Measurements from ENCODE around the gene ZNF654. TPM values are rescaled to one million over a fixed set of nuclear protein-coding genes. Genes with fewer than 3 reads are reported as not detected.

ZNF654 gene
- polyA plus RNA-seq, 3 donors = 3.0 to 7.2 (median 4.8) TPM

DNA sequence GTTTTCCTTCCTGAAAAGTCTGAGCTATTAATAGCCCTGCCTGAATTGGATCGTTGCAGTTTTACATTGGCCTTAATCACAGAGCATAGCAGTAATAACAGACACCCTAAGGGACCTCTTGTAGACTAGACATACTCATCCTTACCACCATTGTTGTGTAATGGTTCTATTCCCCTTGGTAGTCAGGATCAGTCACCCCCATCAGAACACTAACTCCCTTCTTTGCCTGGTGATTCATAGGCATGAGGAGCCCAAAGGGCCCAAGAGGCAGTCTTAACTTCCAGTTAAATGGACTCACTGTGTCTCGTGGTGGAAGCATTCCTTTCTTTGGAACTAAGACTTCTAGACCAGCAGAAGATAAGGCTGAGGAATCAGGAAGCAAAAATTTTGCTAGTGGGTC lies 20.5 kb upstream of the ZNF654 start:
- no peaks in the 10 kb centered on the region for H3K36me3 ChIP-seq (replicated peaks in 1 of 2; ENCODE audit: control insufficient read depth in 1 of 2, insufficient read depth in 2 of 2, low read length in 2 of 2)
- no peak overlapping the region for H2AFZ ChIP-seq (ENCODE audit: insufficient read depth, low read depth, low read length, poor library complexity, severe bottlenecking)
- H3K27ac Mint-ChIP-seq = no peak overlapping the region

DNA sequence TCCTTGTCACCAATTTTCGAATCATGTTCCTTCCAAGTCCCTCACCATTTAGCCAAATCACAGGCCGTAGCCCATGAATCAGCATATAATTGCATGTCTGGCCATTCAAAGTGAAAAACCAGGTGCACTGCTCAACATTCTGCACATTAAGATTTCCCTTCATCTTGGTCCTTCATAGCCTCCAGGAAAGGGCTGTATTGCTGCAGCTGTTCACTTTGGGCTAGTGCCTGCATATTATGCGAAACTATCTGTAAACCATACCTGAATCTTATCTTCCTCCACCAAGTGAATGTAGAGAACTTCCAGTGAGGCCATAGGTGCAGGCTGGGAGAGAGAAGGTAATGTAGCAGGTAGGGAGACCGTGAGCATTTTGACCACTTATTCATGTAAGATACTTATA lies 18.5 kb upstream of the ZNF654 start:
- H4K20me1 ChIP-seq (ENCODE audit: insufficient read depth, low read length) = no peaks in the 10 kb centered on the region
- no peak overlapping the region for H3K4me2 ChIP-seq (replicated peaks; ENCODE audit: extremely low read depth, low read length, poor library complexity, severe bottlenecking)
- H3K4me1 ChIP-seq (ENCODE audit: control insufficient read depth in 1 of 2, insufficient read depth in 2 of 2, low read length in 2 of 2) = no peaks in the 10 kb centered on the region
- H3K36me3 ChIP-seq (replicated peaks in 1 of 2; ENCODE audit: control insufficient read depth in 1 of 2, insufficient read depth in 2 of 2, low read length in 2 of 2) = no peaks in the 10 kb centered on the region
- no peaks in the 10 kb centered on the region for H3K79me2 ChIP-seq (ENCODE audit: insufficient read depth, low read length)
- 72% methylated on average over 2 of the region's 4 CpGs for WGBS (ENCODE audit: insufficient coverage)
- TF ChIP-seq, protein P1, sequence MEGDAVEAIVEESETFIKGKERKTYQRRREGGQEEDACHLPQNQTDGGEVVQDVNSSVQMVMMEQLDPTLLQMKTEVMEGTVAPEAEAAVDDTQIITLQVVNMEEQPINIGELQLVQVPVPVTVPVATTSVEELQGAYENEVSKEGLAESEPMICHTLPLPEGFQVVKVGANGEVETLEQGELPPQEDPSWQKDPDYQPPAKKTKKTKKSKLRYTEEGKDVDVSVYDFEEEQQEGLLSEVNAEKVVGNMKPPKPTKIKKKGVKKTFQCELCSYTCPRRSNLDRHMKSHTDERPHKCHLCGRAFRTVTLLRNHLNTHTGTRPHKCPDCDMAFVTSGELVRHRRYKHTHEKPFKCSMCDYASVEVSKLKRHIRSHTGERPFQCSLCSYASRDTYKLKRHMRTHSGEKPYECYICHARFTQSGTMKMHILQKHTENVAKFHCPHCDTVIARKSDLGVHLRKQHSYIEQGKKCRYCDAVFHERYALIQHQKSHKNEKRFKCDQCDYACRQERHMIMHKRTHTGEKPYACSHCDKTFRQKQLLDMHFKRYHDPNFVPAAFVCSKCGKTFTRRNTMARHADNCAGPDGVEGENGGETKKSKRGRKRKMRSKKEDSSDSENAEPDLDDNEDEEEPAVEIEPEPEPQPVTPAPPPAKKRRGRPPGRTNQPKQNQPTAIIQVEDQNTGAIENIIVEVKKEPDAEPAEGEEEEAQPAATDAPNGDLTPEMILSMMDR (IDR thresholded peaks at IDR 0.05) = no peak
- no peaks in the 10 kb centered on the region for H3K27me3 ChIP-seq (ENCODE audit: control insufficient read depth in 2 of 2, insufficient read depth in 2 of 2, low read length in 2 of 2)
- no peak overlapping the region for H3K4me3 ChIP-seq (replicated peaks in 1 of 3; ENCODE audit: low read depth in 2 of 3, low read length in 3 of 3)
- no peak for DNase-seq
- H3K4me1 Mint-ChIP-seq = no peaks in the 10 kb centered on the region
- H3K27ac Mint-ChIP-seq = no peak overlapping the region
- no peak overlapping the region for H2AFZ ChIP-seq (ENCODE audit: insufficient read depth, low read depth, low read length, poor library complexity, severe bottlenecking)
- no peaks in the 10 kb centered on the region for H3K27me3 Mint-ChIP-seq (ENCODE audit: low read depth in 3 of 3)
- H3K4me3 Mint-ChIP-seq = no peak overlapping the region
- no peak overlapping the region for H3K9ac ChIP-seq (ENCODE audit: insufficient read depth, low read length, poor library complexity, severe bottlenecking)
- H3K9me3 ChIP-seq (replicated peaks in 1 of 2; ENCODE audit: control insufficient read depth in 1 of 2, insufficient read depth in 1 of 2, low read length in 2 of 2) = peaks cover 0 to 2% of the 10 kb centered on the region in 2 donors
- peaks cover 0 to 5% (median 3%) of the 10 kb centered on the region in 7 donors for H3K9me3 Mint-ChIP-seq
- intact Hi-C loops (cut with micrococcal nuclease) = no loop called here
- H3K36me3 Mint-ChIP-seq = no peaks in the 10 kb centered on the region
- no peak overlapping the region for H3K27ac ChIP-seq (ENCODE audit: low read depth in 1 of 2, low read length in 2 of 2)

More for the DNA sequence above, 20.5 kb upstream of the ZNF654 start:
- no peak overlapping the region for H3K9ac ChIP-seq (ENCODE audit: insufficient read depth, low read length, poor library complexity, severe bottlenecking)
- H3K4me1 ChIP-seq (ENCODE audit: control insufficient read depth in 1 of 2, insufficient read depth in 2 of 2, low read length in 2 of 2) = no peaks in the 10 kb centered on the region
- H3K4me2 ChIP-seq (replicated peaks; ENCODE audit: extremely low read depth, low read length, poor library complexity, severe bottlenecking) = no peak overlapping the region
- TF ChIP-seq, protein P1 (IDR thresholded peaks at IDR 0.05) = no peak
- peak in 1 of 3 donors; percentile 37 for DNase-seq
- no peak overlapping the region for H3K4me3 ChIP-seq (replicated peaks in 1 of 3; ENCODE audit: low read depth in 2 of 3, low read length in 3 of 3)
- peaks cover 0 to 2% of the 10 kb centered on the region in 2 donors for H3K9me3 ChIP-seq (replicated peaks in 1 of 2; ENCODE audit: control insufficient read depth in 1 of 2, insufficient read depth in 1 of 2, low read length in 2 of 2)
- intact Hi-C loops (cut with micrococcal nuclease) = no loop called here
- peaks cover 0 to 5% (median 3%) of the 10 kb centered on the region in 7 donors for H3K9me3 Mint-ChIP-seq
- H3K79me2 ChIP-seq (ENCODE audit: insufficient read depth, low read length) = no peaks in the 10 kb centered on the region
- H3K27ac ChIP-seq (ENCODE audit: low read depth in 1 of 2, low read length in 2 of 2) = no peak overlapping the region
- no peak overlapping the region for H3K4me3 Mint-ChIP-seq
- H4K20me1 ChIP-seq (ENCODE audit: insufficient read depth, low read length) = no peaks in the 10 kb centered on the region
- 92% methylated on average over 1 of the region's 2 CpGs for WGBS (ENCODE audit: insufficient coverage)
- H3K36me3 Mint-ChIP-seq = no peaks in the 10 kb centered on the region
- no peaks in the 10 kb centered on the region for H3K27me3 ChIP-seq (ENCODE audit: control insufficient read depth in 2 of 2, insufficient read depth in 2 of 2, low read length in 2 of 2)
- peaks cover 12% of the 10 kb centered on the region for H3K4me1 Mint-ChIP-seq
- H3K27me3 Mint-ChIP-seq (ENCODE audit: low read depth in 3 of 3) = no peaks in the 10 kb centered on the region
